GM19468 (cell line): Measurements from ENCODE around the gene CEP350.
"Not testable (repeated sequence)": the region's sequence is repeated elsewhere in the genome, so short reads cannot be mapped to it uniquely, and the experiment has no call there.

Source experiments
- ATAC-seq: cut with Tn5 transposase; IDR thresholded peaks from one replicate; pipeline ENCODE4 v1.9.1; 2021; ENCODE audit warnings: mild to moderate bottlenecking, moderate library complexity, moderate number of reproducible peaks; ENCODE audit not compliant: unreplicated experiment; ENCODE audit errors: extremely low read depth

Gene CEP350

GRCh38 chr1:179976970-179977651 lies 22.5 kb downstream of the CEP350 start:
- ATAC-seq = no peak

GRCh38 chr1:179978199-179979079 lies 23.8 kb downstream of the CEP350 start:
- no peak for ATAC-seq

GRCh38 chr1:179984101-179984500 lies 29.5 kb downstream of the CEP350 start:
- no peak for ATAC-seq

- ATAC-seq = no peak
These were observed 30.3 kb downstream of the CEP350 start for GRCh38 chr1:179984942-179985341.

- ATAC-seq = no peak
These were observed 36.2 kb downstream of the CEP350 start for GRCh38 chr1:179990847-179991246.

GRCh38 chr1:179995576-179995975 lies 41.0 kb downstream of the CEP350 start:
- no peak for ATAC-seq

GRCh38 chr1:179996099-179996498 lies 41.5 kb downstream of the CEP350 start:
- peak; percentile 27 for ATAC-seq

GRCh38 chr1:180000575-180000974 lies 46.0 kb downstream of the CEP350 start:
- ATAC-seq = no peak

GRCh38 chr1:180002437-180002836 lies 47.8 kb downstream of the CEP350 start:
- ATAC-seq = no peak

- ATAC-seq = peak; percentile 57
These were observed 48.6 kb downstream of the CEP350 start for GRCh38 chr1:180003026-180003695.

- ATAC-seq = not testable (repeated sequence)
These were observed 52.2 kb downstream of the CEP350 start for GRCh38 chr1:180006762-180007161.

- no peak for ATAC-seq
These were observed 65.4 kb downstream of the CEP350 start for GRCh38 chr1:180020017-180020416.

GRCh38 chr1:180026556-180026955 lies 71.9 kb downstream of the CEP350 start:
- no peak for ATAC-seq

- ATAC-seq = no peak
These were observed 73.4 kb downstream of the CEP350 start for GRCh38 chr1:180027949-180028445.

- no peak for ATAC-seq
These were observed 74.3 kb downstream of the CEP350 start for GRCh38 chr1:180028864-180029263.

GRCh38 chr1:180029524-180030135 lies 75.0 kb downstream of the CEP350 start:
- ATAC-seq = no peak

GRCh38 chr1:180031664-180032063 lies 77.1 kb downstream of the CEP350 start:
- no peak for ATAC-seq

GRCh38 chr1:180033390-180033789 lies 78.8 kb downstream of the CEP350 start:
- ATAC-seq = no peak

- ATAC-seq = no peak
These were observed 85.4 kb downstream of the CEP350 start for GRCh38 chr1:180040034-180040433.

GRCh38 chr1:180041582-180041981 lies 87.0 kb downstream of the CEP350 start:
- no peak for ATAC-seq
